HepG2 (cell line): ENCODE results near the gene EVA1A. TPM values are rescaled to one million over a fixed set of nuclear protein-coding genes. Genes with fewer than 3 reads are reported as not detected.

Experiments used
- AGO2 ChIP-seq: fragments of 200-400 bp; formaldehyde crosslinking; optimal IDR thresholded peaks from 2 replicates; pipeline ENCODE3; 2017; ENCODE audit warnings: mild to moderate bottlenecking, low read depth, low read length, moderate library complexity
- DBP ChIP-seq: sonication (generic); formaldehyde crosslinking; IDR thresholded peaks from 2 replicates; pipeline ENCODE4 v1.4.0; 2020; ENCODE audit warnings: missing genetic modification reagents; ENCODE audit errors: not compliant biosample characterization
- FOXC1 ChIP-seq: sonication (generic); formaldehyde crosslinking; IDR thresholded peaks from 2 replicates; pipeline ENCODE4 v1.8.0; 2022; ENCODE audit warnings: mild to moderate bottlenecking, missing genetic modification reagents, borderline replicate concordance
- FUBP1 ChIP-seq: sonication (generic); formaldehyde crosslinking; IDR thresholded peaks from 2 replicates; pipeline ENCODE4 v1.5.1; 2020; ENCODE audit warnings: missing genetic modification reagents, mild to moderate bottlenecking, borderline replicate concordance
- HOXA5 ChIP-seq: sonication (generic); formaldehyde crosslinking; IDR thresholded peaks from 2 replicates; pipeline ENCODE4 v1.4.0; 2020; ENCODE audit warnings: missing genetic modification reagents
- HOXA9 ChIP-seq: sonication (generic); formaldehyde crosslinking; IDR thresholded peaks from 2 replicates; pipeline ENCODE4 v1.8.1; 2022; ENCODE audit warnings: missing genetic modification reagents, mild to moderate bottlenecking, moderate library complexity, borderline replicate concordance
- KLF13 ChIP-seq: sonication (generic); formaldehyde crosslinking; IDR thresholded peaks from 2 replicates; pipeline ENCODE4 v1.4.0; 2020; ENCODE audit warnings: mild to moderate bottlenecking, missing genetic modification reagents
- MAX ChIP-seq: IDR thresholded peaks from 2 replicates; pipeline ENCODE4 v1.6.1; 2012; ENCODE audit warnings: inconsistent platforms
- MTA3 ChIP-seq: sonication (generic); formaldehyde crosslinking; IDR thresholded peaks from 2 replicates; pipeline ENCODE4 v1.4.0; 2020; ENCODE audit warnings: missing genetic modification reagents
- NONO ChIP-seq, 2 experiments: fragments of 450-650 bp in 1 of 2; sonication (generic) in 1 of 2; formaldehyde crosslinking in 1 of 2; IDR thresholded peaks in 1 of 2; conservative IDR thresholded peaks in 1 of 2; 2 replicates each; pipeline versions ENCODE4 v1.6.1 to v1.8.0; 2017 to 2022; ENCODE audit warnings: mild to moderate bottlenecking in 1 of 2, missing genetic modification reagents in 1 of 2, moderate library complexity in 1 of 2
- SALL1 ChIP-seq: sonication (generic); formaldehyde crosslinking; IDR thresholded peaks from 2 replicates; pipeline ENCODE4 v1.8.0; 2022; ENCODE audit warnings: mild to moderate bottlenecking, missing genetic modification reagents
- SRSF1 ChIP-seq: fragments of 200-400 bp; formaldehyde crosslinking; optimal IDR thresholded peaks from 2 replicates; pipeline ENCODE3; 2017; ENCODE audit warnings: mild to moderate bottlenecking, low read depth, low read length, moderate library complexity
- SRSF9 ChIP-seq: fragments of 200-400 bp; formaldehyde crosslinking; IDR thresholded peaks from 2 replicates; pipeline ENCODE4 v1.6.1; 2018; ENCODE audit warnings: borderline replicate concordance, mild to moderate bottlenecking, low read depth, low read length; ENCODE audit not compliant: insufficient read depth, poor library complexity, severe bottlenecking
- TARDBP ChIP-seq: sonication (generic); formaldehyde crosslinking; IDR thresholded peaks from 2 replicates; pipeline ENCODE4 v1.8.0; 2022; ENCODE audit warnings: mild to moderate bottlenecking, missing genetic modification reagents
- ZFP90 ChIP-seq: sonication (generic); formaldehyde crosslinking; IDR thresholded peaks from 2 replicates; pipeline ENCODE4 v1.8.0; 2022; ENCODE audit warnings: missing genetic modification reagents, mild to moderate bottlenecking, inconsistent platforms, borderline replicate concordance
- ZFY ChIP-seq: sonication (generic); formaldehyde crosslinking; IDR thresholded peaks from 2 replicates; pipeline ENCODE4 v1.4.0; 2020; ENCODE audit warnings: missing genetic modification reagents
- ZNF121 ChIP-seq: sonication (generic); formaldehyde crosslinking; IDR thresholded peaks from 2 replicates; pipeline ENCODE4 v1.5.0; 2020; ENCODE audit warnings: mild to moderate bottlenecking, missing genetic modification reagents
- ZNF367 ChIP-seq: sonication (generic); formaldehyde crosslinking; IDR thresholded peaks from 2 replicates; pipeline ENCODE4 v1.4.0; 2020; ENCODE audit warnings: missing genetic modification reagents, borderline replicate concordance
- polyA plus RNA-seq, 8 experiments: library from polyadenylated mRNA; depleted of rRNA in 3 of 8; stranded (reverse) in 7 of 8; unstranded in 1 of 8; fragments of >200 nt; fragmentation: Illumina TruSeq in 4 of 8; extraction: Trizol in 4 of 8; gene quantifications; 2 replicates each; pipeline versions ENCODE4 v1.2.1 to v1.2.3, GENCODE V29; 2011 to 2016; ENCODE audit warnings: low read depth in 4 of 8, missing spikeins in 1 of 8, mixed read lengths in 1 of 8; ENCODE audit not compliant: insufficient read depth in 1 of 8
- total RNA-seq, 5 experiments: library from RNA; depleted of rRNA; stranded (reverse); fragments of >200 nt; fragmentation: Illumina TruSeq; extraction: Trizol; gene quantifications; 2 replicates each; pipeline ENCODE4 v1.2.3, GENCODE V29; 2016; ENCODE audit warnings: low read depth in 1 of 5
- TF ChIP-seq, protein P1 (sequence below): sonication (generic); formaldehyde crosslinking; IDR thresholded peaks from 2 replicates; pipeline ENCODE4 v1.4.0; 2020; ENCODE audit warnings: missing genetic modification reagents, borderline replicate concordance
- TF ChIP-seq, protein P2 (sequence below): sonication (generic); formaldehyde crosslinking; IDR thresholded peaks from 2 replicates; pipeline ENCODE4 v1.8.0; 2022; ENCODE audit warnings: missing genetic modification reagents, mild to moderate bottlenecking, inconsistent platforms, borderline replicate concordance
- TF ChIP-seq, protein P3 (sequence below): sonication (generic); formaldehyde crosslinking; IDR thresholded peaks from 2 replicates; pipeline ENCODE4 v1.8.0; 2022; ENCODE audit warnings: mild to moderate bottlenecking, missing genetic modification reagents; ENCODE audit not compliant: insufficient replicate concordance

Gene EVA1A
- total and polyA plus RNA-seq, 2 of the 13 experiments (the other 11 are each of a cell fraction or from before 2014, with no cell fraction given) = 57.5 to 57.8 TPM

DNA sequence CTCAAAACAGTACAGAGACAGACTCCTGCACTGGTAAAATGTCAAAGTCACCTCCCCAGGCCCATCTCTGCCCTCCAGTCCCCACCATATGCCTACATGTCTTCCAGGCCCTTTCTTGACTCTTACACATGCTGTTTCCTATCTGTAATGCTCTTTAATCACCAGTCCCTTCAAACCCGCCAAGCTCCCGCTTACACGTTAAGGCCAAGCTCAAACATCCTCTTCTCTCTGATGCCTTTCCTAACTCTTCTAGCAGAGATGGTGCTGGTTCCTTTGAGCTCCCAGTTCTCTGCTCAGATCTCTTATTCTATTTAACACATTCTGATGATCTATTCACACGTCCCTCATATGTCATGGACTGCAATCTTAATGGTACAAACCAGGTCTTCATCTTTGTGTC lies 5.0 kb downstream of the EVA1A start (continued):
- TF ChIP-seq SRSF1 = no peak
- no peak for TF ChIP-seq MTA3 (CRISPR knock-in tag)
- TF ChIP-seq, protein P1, sequence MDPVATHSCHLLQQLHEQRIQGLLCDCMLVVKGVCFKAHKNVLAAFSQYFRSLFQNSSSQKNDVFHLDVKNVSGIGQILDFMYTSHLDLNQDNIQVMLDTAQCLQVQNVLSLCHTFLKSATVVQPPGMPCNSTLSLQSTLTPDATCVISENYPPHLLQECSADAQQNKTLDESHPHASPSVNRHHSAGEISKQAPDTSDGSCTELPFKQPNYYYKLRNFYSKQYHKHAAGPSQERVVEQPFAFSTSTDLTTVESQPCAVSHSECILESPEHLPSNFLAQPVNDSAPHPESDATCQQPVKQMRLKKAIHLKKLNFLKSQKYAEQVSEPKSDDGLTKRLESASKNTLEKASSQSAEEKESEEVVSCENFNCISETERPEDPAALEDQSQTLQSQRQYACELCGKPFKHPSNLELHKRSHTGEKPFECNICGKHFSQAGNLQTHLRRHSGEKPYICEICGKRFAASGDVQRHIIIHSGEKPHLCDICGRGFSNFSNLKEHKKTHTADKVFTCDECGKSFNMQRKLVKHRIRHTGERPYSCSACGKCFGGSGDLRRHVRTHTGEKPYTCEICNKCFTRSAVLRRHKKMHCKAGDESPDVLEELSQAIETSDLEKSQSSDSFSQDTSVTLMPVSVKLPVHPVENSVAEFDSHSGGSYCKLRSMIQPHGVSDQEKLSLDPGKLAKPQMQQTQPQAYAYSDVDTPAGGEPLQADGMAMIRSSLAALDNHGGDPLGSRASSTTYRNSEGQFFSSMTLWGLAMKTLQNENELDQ (CRISPR knock-in tag) = no peak
- no peak for TF ChIP-seq HOXA9 (CRISPR knock-in tag)
- TF ChIP-seq ZNF121 (CRISPR knock-in tag) = no peak
- TF ChIP-seq FUBP1 (CRISPR knock-in tag) = no peak
- TF ChIP-seq, protein P2, sequence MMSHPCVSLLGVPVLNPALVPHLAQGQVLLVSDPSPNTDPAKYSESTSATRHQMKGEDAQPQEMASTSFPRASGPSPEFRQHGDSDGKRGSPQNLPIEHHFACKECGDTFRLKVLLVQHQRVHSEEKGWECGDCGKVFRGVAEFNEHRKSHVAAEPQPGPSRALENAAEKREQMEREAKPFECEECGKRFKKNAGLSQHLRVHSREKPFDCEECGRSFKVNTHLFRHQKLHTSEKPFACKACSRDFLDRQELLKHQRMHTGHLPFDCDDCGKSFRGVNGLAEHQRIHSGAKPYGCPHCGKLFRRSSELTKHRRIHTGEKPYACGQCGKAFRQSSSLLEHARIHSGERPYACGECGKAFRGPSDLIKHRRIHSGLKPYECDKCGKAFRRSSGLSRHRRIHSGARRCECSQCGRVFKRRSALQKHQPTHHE (CRISPR knock-in tag) = no peak
- TF ChIP-seq FOXC1 = no peak
- 0 out of 2 replicates have a peak, but pooled peaks have one; percentile 22 for TF ChIP-seq ZFY (CRISPR knock-in tag)
- no peak for TF ChIP-seq HOXA5 (CRISPR knock-in tag)
- TF ChIP-seq, protein P3, sequence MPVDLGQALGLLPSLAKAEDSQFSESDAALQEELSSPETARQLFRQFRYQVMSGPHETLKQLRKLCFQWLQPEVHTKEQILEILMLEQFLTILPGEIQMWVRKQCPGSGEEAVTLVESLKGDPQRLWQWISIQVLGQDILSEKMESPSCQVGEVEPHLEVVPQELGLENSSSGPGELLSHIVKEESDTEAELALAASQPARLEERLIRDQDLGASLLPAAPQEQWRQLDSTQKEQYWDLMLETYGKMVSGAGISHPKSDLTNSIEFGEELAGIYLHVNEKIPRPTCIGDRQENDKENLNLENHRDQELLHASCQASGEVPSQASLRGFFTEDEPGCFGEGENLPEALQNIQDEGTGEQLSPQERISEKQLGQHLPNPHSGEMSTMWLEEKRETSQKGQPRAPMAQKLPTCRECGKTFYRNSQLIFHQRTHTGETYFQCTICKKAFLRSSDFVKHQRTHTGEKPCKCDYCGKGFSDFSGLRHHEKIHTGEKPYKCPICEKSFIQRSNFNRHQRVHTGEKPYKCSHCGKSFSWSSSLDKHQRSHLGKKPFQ (CRISPR knock-in tag) = no peak
- peak; percentile 11; the same call in 1 of the 2 replicates for TF ChIP-seq SALL1 (CRISPR knock-in tag)
- TF ChIP-seq MAX = 0 out of 2 replicates have a peak, but pooled peaks have one; percentile 6
- TF ChIP-seq AGO2 = no peak
- TF ChIP-seq NONO (IDR thresholded peaks at IDR 0.05) = no peak
- no peak for TF ChIP-seq NONO (CRISPR knock-in tag; conservative IDR thresholded peaks at IDR 0.05)
- TF ChIP-seq SRSF9 = no peak
- TF ChIP-seq DBP (CRISPR knock-in tag) = no peak
- no peak for TF ChIP-seq ZNF367
- TF ChIP-seq ZFP90 (CRISPR knock-in tag) = 0 out of 2 replicates have a peak, but pooled peaks have one; percentile 64
- no peak for TF ChIP-seq TARDBP (CRISPR knock-in tag)
- no peak for TF ChIP-seq KLF13
